Measurements from ENCODE around the gene ITPA. TPM values are rescaled to one million over a fixed set of nuclear protein-coding genes. Genes with fewer than 3 reads are reported as not detected.

The ITPA gene
- total and polyA plus RNA-seq, 2 of the 13 experiments (the other 11 are each of a cell fraction or from before 2014, with no cell fraction given): 60.1 to 103 TPM

- no peak for TF ChIP-seq ZNF281 (CRISPR knock-in tag; IDR thresholded peaks at IDR 0.05; ENCODE audit: borderline replicate concordance)
- no peak for TF ChIP-seq CHD2 (IDR thresholded peaks at IDR 0.05; ENCODE audit: low read depth, low read length)
- no peak for TF ChIP-seq TCF7 (IDR thresholded peaks at IDR 0.05; ENCODE audit: low read depth)
- TF ChIP-seq POLR2AphosphoS5 (IDR thresholded peaks at IDR 0.05; ENCODE audit: low read depth, low read length): 0 out of 2 replicates have a peak, but pooled peaks have one; percentile 10
- no peak for TF ChIP-seq NR0B2 (CRISPR knock-in tag; IDR thresholded peaks at IDR 0.05)
- no peak for TF ChIP-seq ZNF766 (CRISPR knock-in tag; IDR thresholded peaks at IDR 0.05; ENCODE audit: borderline replicate concordance)
- TF ChIP-seq SNAPC4 (CRISPR knock-in tag; IDR thresholded peaks at IDR 0.05): peak; percentile 66; the same call in 1 of the 2 replicates
- no peak for TF ChIP-seq ZFP91 (CRISPR knock-in tag; IDR thresholded peaks at IDR 0.05; ENCODE audit: borderline replicate concordance)
- 0 out of 2 replicates have a peak, but pooled peaks have one; percentile 8 for TF ChIP-seq SNAPC2 (CRISPR knock-in tag; IDR thresholded peaks at IDR 0.05)
- TF ChIP-seq ISX (CRISPR knock-in tag; conservative IDR thresholded peaks at IDR 0.05): no peak
- TF ChIP-seq SNAI1 (CRISPR knock-in tag; IDR thresholded peaks at IDR 0.05; ENCODE audit: borderline replicate concordance): peak; percentile 57; the same call in 1 of the 2 replicates
- peak; percentile 78; the same call in 1 of the 2 replicates for TF ChIP-seq ZNF20 (CRISPR knock-in tag; IDR thresholded peaks at IDR 0.05)
- peak; percentile 7 for TF ChIP-seq DRAP1 (CRISPR knock-in tag; IDR thresholded peaks at IDR 0.05)
- no peak for TF ChIP-seq GTF2F1 (IDR thresholded peaks at IDR 0.05; ENCODE audit: low read length)
- TF ChIP-seq HOXA7 (CRISPR knock-in tag; IDR thresholded peaks at IDR 0.05): no peak
Observed at GRCh38 chr20:3174442-3175261, 34.6 kb upstream of the ITPA start (continued).

All from HepG2 (cell line).